Measurements from ENCODE around the gene CREB3L2. TPM values are rescaled to one million over a fixed set of nuclear protein-coding genes. Genes with fewer than 3 reads are reported as not detected.

Gene CREB3L2
- total RNA-seq, 1 donor from 2014 or later, result 50.6 TPM

DNA sequence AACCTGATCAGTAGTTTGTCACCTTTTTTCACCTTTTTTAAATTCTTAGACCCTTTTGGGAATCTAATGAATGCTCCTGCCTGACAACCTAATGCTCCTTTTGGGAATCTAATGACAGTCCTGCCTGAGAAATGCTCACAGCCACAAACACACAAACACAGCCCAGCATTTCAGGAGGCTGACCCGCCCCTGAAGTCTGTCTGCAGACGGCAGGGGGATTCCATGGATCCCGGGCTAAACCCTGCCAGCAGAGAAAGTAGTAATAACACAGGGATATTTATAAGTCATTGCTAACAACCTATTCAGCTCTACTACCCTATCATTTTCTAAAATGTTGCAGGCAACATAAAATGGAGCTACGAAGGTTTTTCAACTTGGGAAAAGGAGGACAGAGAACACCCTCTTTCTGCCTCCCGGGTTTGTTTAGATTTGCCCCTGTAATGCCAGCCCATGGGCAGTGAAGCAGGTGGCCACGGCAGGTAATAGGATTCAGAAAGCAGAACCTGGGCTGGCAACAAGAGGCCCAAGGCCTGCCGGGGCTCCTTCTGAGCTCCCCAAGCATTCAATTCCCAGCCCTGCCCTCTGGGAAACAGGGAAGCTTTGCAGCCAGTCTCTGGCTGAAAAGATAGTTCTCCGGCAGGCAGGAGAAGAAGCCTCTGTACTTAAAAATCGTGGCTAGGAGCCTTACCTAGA, 65.2 kb downstream of the CREB3L2 start:
- H3K9me3 Mint-ChIP-seq (ENCODE audit: unreplicated experiment), result no peaks in the 10 kb centered on the region
- no peak overlapping the region for H3K27ac Mint-ChIP-seq (ENCODE audit: unreplicated experiment)
- no peak overlapping the region for H3K4me3 Mint-ChIP-seq (ENCODE audit: unreplicated experiment)
- TF ChIP-seq, protein P1, sequence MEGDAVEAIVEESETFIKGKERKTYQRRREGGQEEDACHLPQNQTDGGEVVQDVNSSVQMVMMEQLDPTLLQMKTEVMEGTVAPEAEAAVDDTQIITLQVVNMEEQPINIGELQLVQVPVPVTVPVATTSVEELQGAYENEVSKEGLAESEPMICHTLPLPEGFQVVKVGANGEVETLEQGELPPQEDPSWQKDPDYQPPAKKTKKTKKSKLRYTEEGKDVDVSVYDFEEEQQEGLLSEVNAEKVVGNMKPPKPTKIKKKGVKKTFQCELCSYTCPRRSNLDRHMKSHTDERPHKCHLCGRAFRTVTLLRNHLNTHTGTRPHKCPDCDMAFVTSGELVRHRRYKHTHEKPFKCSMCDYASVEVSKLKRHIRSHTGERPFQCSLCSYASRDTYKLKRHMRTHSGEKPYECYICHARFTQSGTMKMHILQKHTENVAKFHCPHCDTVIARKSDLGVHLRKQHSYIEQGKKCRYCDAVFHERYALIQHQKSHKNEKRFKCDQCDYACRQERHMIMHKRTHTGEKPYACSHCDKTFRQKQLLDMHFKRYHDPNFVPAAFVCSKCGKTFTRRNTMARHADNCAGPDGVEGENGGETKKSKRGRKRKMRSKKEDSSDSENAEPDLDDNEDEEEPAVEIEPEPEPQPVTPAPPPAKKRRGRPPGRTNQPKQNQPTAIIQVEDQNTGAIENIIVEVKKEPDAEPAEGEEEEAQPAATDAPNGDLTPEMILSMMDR (IDR thresholded peaks at IDR 0.05; ENCODE audit: unreplicated experiment), result no peak
- H3K4me1 Mint-ChIP-seq (ENCODE audit: unreplicated experiment), result peaks cover 40% of the 10 kb centered on the region
- H3K36me3 Mint-ChIP-seq (ENCODE audit: low read depth, unreplicated experiment), result peaks cover 5% of the 10 kb centered on the region
- no peak for DNase-seq (ENCODE audit: low spot score)
- H3K27me3 Mint-ChIP-seq (ENCODE audit: unreplicated experiment), result no peaks in the 10 kb centered on the region

DNA sequence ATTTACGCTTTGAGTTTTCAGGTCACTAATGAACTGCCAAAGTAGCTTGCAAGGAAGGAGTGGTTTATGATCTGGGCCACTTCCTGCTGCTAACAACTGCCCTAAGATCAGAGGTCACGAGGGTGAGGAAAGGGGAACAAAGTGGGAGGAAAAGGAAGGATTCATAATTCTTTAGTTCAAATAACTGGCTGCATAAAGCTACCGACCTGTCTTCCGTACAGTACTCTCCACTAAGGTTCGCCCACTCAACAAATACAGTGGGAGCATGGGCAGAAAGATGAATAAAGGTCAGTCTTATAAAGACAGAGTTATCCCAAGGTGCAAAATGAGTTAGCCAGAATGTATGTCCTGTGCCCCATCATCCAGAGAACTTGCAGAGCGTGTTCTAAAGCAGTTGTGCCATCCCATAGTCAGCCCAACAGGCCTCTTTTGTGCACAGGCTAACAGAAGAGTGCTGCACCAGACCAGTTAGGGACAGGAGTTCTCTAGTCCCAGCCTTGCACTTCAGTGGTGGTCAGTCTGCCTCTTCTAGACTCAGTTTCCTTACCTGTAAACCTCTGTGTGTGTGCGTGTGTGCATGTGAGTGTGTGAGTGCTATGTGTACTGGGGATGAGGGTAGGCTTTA, 65.9 kb downstream of the CREB3L2 start:
- Mint-ChIP-seq H3K4me1 (ENCODE audit: unreplicated experiment) (peaks cover 40% of the 10 kb centered on the region), H3K9me3 (ENCODE audit: unreplicated experiment) (no peaks in the 10 kb centered on the region), H3K4me3 (ENCODE audit: unreplicated experiment) (peak overlapping the region; percentile 26), H3K36me3 (ENCODE audit: low read depth, unreplicated experiment) (peaks cover 5% of the 10 kb centered on the region), H3K27ac (ENCODE audit: unreplicated experiment) (peak overlapping the region; percentile 76), H3K27me3 (ENCODE audit: unreplicated experiment) (no peaks in the 10 kb centered on the region)
- TF ChIP-seq, protein P1 (IDR thresholded peaks at IDR 0.05; ENCODE audit: unreplicated experiment), result no peak
- DNase-seq (ENCODE audit: low spot score), result no peak

DNA sequence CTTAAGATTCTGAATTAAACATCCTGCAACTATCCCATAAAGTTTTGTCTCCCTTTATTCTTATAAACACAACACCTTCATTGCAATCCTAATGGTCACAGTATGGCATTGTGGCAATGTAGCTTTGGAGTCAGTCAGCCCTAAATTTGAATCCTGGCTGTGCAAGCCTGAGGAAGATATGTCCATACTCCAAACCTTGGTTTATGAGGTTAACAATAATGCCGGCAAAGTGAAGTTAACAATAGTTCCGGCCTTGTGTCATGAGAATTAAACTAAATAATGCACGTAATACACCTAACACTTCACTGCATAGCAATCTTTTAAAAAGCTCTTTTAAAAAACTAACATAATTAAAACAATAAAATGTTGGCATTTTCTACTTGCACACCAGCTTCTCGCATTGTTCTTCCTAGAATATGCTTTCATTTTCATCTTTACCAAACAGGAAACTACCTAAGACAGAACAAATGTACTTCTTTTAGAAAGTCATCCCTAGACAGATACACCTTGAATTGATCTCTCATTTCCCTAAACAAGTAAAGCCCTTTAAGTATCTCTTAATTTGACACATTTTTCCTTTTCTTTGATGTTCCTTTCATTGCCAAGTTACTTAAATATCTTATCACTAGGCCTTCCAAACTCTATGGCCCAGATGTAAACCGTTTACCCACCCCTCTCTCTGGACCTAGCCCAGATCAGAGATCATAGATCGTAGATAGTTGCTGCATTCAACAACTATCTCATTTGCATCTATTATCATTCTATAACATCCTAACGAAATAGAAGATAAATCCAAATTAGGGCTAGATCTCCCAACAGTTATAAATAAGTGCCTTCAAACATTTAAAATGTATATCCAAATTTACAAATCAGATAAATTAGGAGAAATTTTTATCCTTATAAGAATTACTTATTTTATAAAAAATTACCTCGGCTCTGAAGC, 66.7 kb downstream of the CREB3L2 start:
- TF ChIP-seq, protein P1 (IDR thresholded peaks at IDR 0.05; ENCODE audit: unreplicated experiment), result no peak
- Mint-ChIP-seq H3K36me3 (ENCODE audit: low read depth, unreplicated experiment) (peaks cover 7% of the 10 kb centered on the region), H3K4me1 (ENCODE audit: unreplicated experiment) (peaks cover 40% of the 10 kb centered on the region)

DNA sequence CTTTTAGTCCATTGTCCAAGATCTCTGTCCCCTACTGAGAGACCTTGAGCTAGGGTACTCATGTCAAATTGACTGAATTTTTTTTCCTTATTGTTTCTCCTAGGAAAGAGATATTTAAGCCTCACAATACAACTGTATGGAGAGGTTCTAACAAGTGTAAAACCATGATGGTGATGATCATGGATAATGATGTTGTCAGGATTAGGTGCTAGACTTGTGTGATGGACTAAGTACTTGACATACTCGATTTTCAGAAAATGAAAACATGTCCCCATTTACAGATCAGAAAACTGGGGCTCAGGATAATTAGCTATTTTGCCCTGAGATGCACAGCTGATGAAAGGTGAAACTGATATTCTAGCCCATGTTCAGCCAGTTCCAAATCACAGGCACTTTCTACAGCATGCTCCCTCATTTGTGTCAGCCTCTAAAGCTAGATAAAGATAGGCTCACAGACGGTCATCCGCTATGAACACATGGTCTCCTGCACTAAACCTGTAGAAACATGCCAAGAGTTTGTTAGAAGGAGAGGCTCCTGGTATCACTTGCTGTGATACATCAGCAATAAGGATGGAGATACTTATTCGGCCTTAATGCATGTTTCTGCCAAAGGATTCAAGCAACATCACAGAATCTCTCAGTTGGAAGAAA, 67.6 kb downstream of the CREB3L2 start:
- no peak overlapping the region for H3K27ac Mint-ChIP-seq (ENCODE audit: unreplicated experiment)
- DNase-seq (ENCODE audit: low spot score), result no peak
- TF ChIP-seq, protein P1 (IDR thresholded peaks at IDR 0.05; ENCODE audit: unreplicated experiment), result no peak
- peaks cover 9% of the 10 kb centered on the region for H3K36me3 Mint-ChIP-seq (ENCODE audit: low read depth, unreplicated experiment)
- no peak overlapping the region for H3K4me3 Mint-ChIP-seq (ENCODE audit: unreplicated experiment)
- H3K9me3 Mint-ChIP-seq (ENCODE audit: unreplicated experiment), result no peaks in the 10 kb centered on the region
- H3K4me1 Mint-ChIP-seq (ENCODE audit: unreplicated experiment), result peaks cover 40% of the 10 kb centered on the region
- H3K27me3 Mint-ChIP-seq (ENCODE audit: unreplicated experiment), result no peaks in the 10 kb centered on the region

More for the DNA sequence above, 66.7 kb downstream of the CREB3L2 start:
- Mint-ChIP-seq H3K27ac (ENCODE audit: unreplicated experiment) (peak overlapping the region; percentile 76), H3K4me3 (ENCODE audit: unreplicated experiment) (no peak overlapping the region), H3K9me3 (ENCODE audit: unreplicated experiment) (no peaks in the 10 kb centered on the region), H3K27me3 (ENCODE audit: unreplicated experiment) (no peaks in the 10 kb centered on the region)
- DNase-seq (ENCODE audit: low spot score), result no peak
